DOHH2 (cell line): ENCODE results near the gene PLEKHN1.

Source experiments
- H3F3A ChIP-seq: fragments of 200-600 bp; sonication (generic), shearing (Covaris generic); 2 replicates; pipeline ENCODE4 v1.6.0; 2016; ENCODE audit warnings: antibody characterized with exemption, mild to moderate bottlenecking; ENCODE audit not compliant: control insufficient read depth, insufficient read depth
- H3K27ac ChIP-seq: fragments of 200-600 bp; sonication (generic); 2 replicates; pipeline ENCODE4 v1.5.1; 2014; ENCODE audit warnings: low read depth, mild to moderate bottlenecking, low read length, moderate library complexity
- H3K27me3 ChIP-seq: fragments of 200-600 bp; sonication (generic); 2 replicates; pipeline ENCODE4 v1.6.1; 2014; ENCODE audit warnings: mild to moderate bottlenecking, low read length, mixed read lengths; ENCODE audit not compliant: control insufficient read depth
- H3K36me3 ChIP-seq: fragments of 200-600 bp; sonication (generic); 2 replicates; pipeline ENCODE4 v1.6.1; 2014; ENCODE audit warnings: mild to moderate bottlenecking, low read length, moderate library complexity, mixed read lengths; ENCODE audit not compliant: control insufficient read depth
- H3K4me1 ChIP-seq: fragments of 200-600 bp; sonication (generic); 2 replicates; pipeline ENCODE4 v1.6.1; 2014; ENCODE audit warnings: mild to moderate bottlenecking, low read length, mixed read lengths; ENCODE audit not compliant: control insufficient read depth
- H3K4me2 ChIP-seq: fragments of 200-600 bp; sonication (generic); 2 replicates; pipeline ENCODE4 v1.6.0; 2014; ENCODE audit warnings: mild to moderate bottlenecking, low read length, moderate library complexity
- H3K4me3 ChIP-seq: fragments of 200-600 bp; sonication (generic); 2 replicates; pipeline ENCODE4 v1.5.1; 2014; ENCODE audit warnings: mild to moderate bottlenecking, low read length, mixed read lengths
- H3K79me2 ChIP-seq: fragments of 200-600 bp; sonication (generic); 2 replicates; pipeline ENCODE4 v1.6.1; 2014; ENCODE audit warnings: mild to moderate bottlenecking, low read length, mixed read lengths; ENCODE audit not compliant: control insufficient read depth
- H3K9me2 ChIP-seq: fragments of 200-600 bp; sonication (generic); replicated peaks from 2 replicates; pipeline ENCODE4 v1.6.1; 2014; ENCODE audit warnings: mild to moderate bottlenecking, low read length, mixed read lengths; ENCODE audit not compliant: control insufficient read depth
- H3K9me3 ChIP-seq: fragments of 200-600 bp; sonication (generic); 2 replicates; pipeline ENCODE4 v1.6.1; 2014; ENCODE audit warnings: antibody characterized with exemption, low read length, mixed read lengths; ENCODE audit not compliant: control insufficient read depth, insufficient read depth
- H4K20me1 ChIP-seq: fragments of 200-600 bp; sonication (generic); 2 replicates; pipeline ENCODE4 v1.6.0; 2014; ENCODE audit warnings: low read depth, mild to moderate bottlenecking, antibody characterized with exemption, low read length, moderate library complexity; ENCODE audit not compliant: control insufficient read depth, insufficient read depth
- EZH2phosphoT487 ChIP-seq: fragments of 200-600 bp; sonication (generic); IDR thresholded peaks from 2 replicates; pipeline ENCODE4 v1.6.1; 2017; ENCODE audit warnings: borderline replicate concordance, mild to moderate bottlenecking, antibody characterized with exemption, low read length, moderate library complexity, mixed read lengths
- TF ChIP-seq, protein P1 (sequence below): fragments of 200-600 bp; sonication (generic); IDR thresholded peaks from one replicate; pipeline ENCODE4 v1.5.1; 2014; ENCODE audit warnings: antibody characterized with exemption, mild to moderate bottlenecking, low read depth, low read length; ENCODE audit not compliant: poor library complexity, severe bottlenecking

PLEKHN1 gene

GRCh38 chr1:1000357-1001056 is 34.2 kb downstream of the PLEKHN1 start:
- Histone ChIP-seq H3K4me2 (no peak overlapping the region), H3K36me3 (no peaks in the 10 kb centered on the region), H3K4me1 (peaks cover 3% of the 10 kb centered on the region; the same call in 1 of the 2 replicates), H4K20me1 (no peaks in the 10 kb centered on the region), H3K9me2 (no peaks in the 10 kb centered on the region), H3F3A (no peaks in the 10 kb centered on the region), H3K79me2 (no peaks in the 10 kb centered on the region), H3K9me3 (no peaks in the 10 kb centered on the region), H3K4me3 (no peak overlapping the region), H3K27me3 (peaks cover 32% of the 10 kb centered on the region), H3K27ac (no peak overlapping the region)
- no peak for TF ChIP-seq EZH2phosphoT487
- TF ChIP-seq, protein P1, sequence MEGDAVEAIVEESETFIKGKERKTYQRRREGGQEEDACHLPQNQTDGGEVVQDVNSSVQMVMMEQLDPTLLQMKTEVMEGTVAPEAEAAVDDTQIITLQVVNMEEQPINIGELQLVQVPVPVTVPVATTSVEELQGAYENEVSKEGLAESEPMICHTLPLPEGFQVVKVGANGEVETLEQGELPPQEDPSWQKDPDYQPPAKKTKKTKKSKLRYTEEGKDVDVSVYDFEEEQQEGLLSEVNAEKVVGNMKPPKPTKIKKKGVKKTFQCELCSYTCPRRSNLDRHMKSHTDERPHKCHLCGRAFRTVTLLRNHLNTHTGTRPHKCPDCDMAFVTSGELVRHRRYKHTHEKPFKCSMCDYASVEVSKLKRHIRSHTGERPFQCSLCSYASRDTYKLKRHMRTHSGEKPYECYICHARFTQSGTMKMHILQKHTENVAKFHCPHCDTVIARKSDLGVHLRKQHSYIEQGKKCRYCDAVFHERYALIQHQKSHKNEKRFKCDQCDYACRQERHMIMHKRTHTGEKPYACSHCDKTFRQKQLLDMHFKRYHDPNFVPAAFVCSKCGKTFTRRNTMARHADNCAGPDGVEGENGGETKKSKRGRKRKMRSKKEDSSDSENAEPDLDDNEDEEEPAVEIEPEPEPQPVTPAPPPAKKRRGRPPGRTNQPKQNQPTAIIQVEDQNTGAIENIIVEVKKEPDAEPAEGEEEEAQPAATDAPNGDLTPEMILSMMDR, result no peak

GRCh38 chr1:1001057-1001783 is 34.9 kb downstream of the PLEKHN1 start:
- Histone ChIP-seq H3K4me3 (no peak overlapping the region), H3K79me2 (no peaks in the 10 kb centered on the region), H4K20me1 (no peaks in the 10 kb centered on the region), H3K27me3 (peaks cover 26% of the 10 kb centered on the region), H3K27ac (no peak overlapping the region), H3K9me3 (no peaks in the 10 kb centered on the region), H3F3A (no peaks in the 10 kb centered on the region), H3K4me1 (peaks cover 3% of the 10 kb centered on the region; the same call in 1 of the 2 replicates), H3K9me2 (no peaks in the 10 kb centered on the region), H3K4me2 (no peak overlapping the region), H3K36me3 (no peaks in the 10 kb centered on the region)
- TF ChIP-seq, protein P1, result no peak
- no peak for TF ChIP-seq EZH2phosphoT487

- Histone ChIP-seq H4K20me1 (no peaks in the 10 kb centered on the region), H3K9me2 (no peaks in the 10 kb centered on the region), H3K27ac (no peak overlapping the region), H3F3A (no peaks in the 10 kb centered on the region), H3K4me1 (peaks cover 3% of the 10 kb centered on the region; the same call in 1 of the 2 replicates), H3K9me3 (no peaks in the 10 kb centered on the region), H3K4me2 (no peak overlapping the region), H3K36me3 (no peaks in the 10 kb centered on the region), H3K4me3 (no peak overlapping the region), H3K79me2 (no peaks in the 10 kb centered on the region), H3K27me3 (peaks cover 26% of the 10 kb centered on the region)
- TF ChIP-seq, protein P1, result no peak
- no peak for TF ChIP-seq EZH2phosphoT487
These were observed 37.5 kb downstream of the PLEKHN1 start for GRCh38 chr1:1003618-1004419.
